IMR-90 (cell line): ENCODE measurements around the gene CPLX3. TPM values are rescaled to one million over a fixed set of nuclear protein-coding genes. Genes with fewer than 3 reads are reported as not detected.

ENCODE experiments used
- ATAC-seq: fragments of 200-7000 bp; cut with Tn5 transposase; 2 replicates; pipeline ENCODE4 v1.9.1; 2020; ENCODE audit warnings: low read depth, mild to moderate bottlenecking, moderate library complexity
- BruUV-seq: library from RNA; stranded (reverse); fragments of 400-500 nt; replicated peaks from 2 replicates; lab custom pipeline; 2021; lab: Mats Ljungman, UMichigan
- CTCF ChIA-PET: fragments of 300-600 bp; formaldehyde crosslinking; extraction: SDS; loops from one replicate; lab custom pipeline; 2021; ENCODE audit warnings: antibody characterized with exemption; lab: Yijun Ruan, JAX
- POLR2A ChIA-PET: fragments of 300-600 bp; sonication (Branson Sonifier 250); formaldehyde crosslinking; loops from one replicate; lab custom pipeline; 2022; ENCODE audit warnings: antibody characterized with exemption; ENCODE audit not compliant: unreplicated experiment; lab: Charles Lee
- DNase-seq: peaks from one replicate; pipeline ENCODE4 v3.0.0; 2013
- H2AFZ ChIP-seq: replicated peaks from 2 replicates; pipeline ENCODE3; 2013; ENCODE audit warnings: low read length, mild to moderate bottlenecking; ENCODE audit not compliant: poor library complexity
- H2AK5ac ChIP-seq: 2 replicates; pipeline ENCODE4 v1.6.1; 2013; ENCODE audit warnings: low read depth, low read length, inconsistent platforms
- H2AK9ac ChIP-seq: replicated peaks from 2 replicates; pipeline ENCODE3; 2013; ENCODE audit warnings: mild to moderate bottlenecking, low read depth, low read length, moderate library complexity; ENCODE audit not compliant: poor library complexity
- H2BK120ac ChIP-seq: 2 replicates; pipeline ENCODE4 v1.6.1; 2013; ENCODE audit warnings: low read depth, low read length, inconsistent platforms
- H2BK15ac ChIP-seq: 3 replicates; pipeline ENCODE4 v1.6.1; 2013; ENCODE audit warnings: low read depth, low read length, inconsistent platforms
- H2BK20ac ChIP-seq: 2 replicates; pipeline ENCODE4 v1.6.1; 2013; ENCODE audit warnings: low read depth, mild to moderate bottlenecking, inconsistent platforms, low read length, moderate library complexity
- H2BK5ac ChIP-seq: 2 replicates; pipeline ENCODE4 v1.6.1; 2013; ENCODE audit warnings: mild to moderate bottlenecking, low read depth, low read length, inconsistent platforms; ENCODE audit not compliant: poor library complexity, severe bottlenecking
- H3K14ac ChIP-seq: replicated peaks from 2 replicates; pipeline ENCODE4 v1.6.1; 2013; ENCODE audit warnings: low read depth, low read length, inconsistent platforms
- H3K18ac ChIP-seq: 2 replicates; pipeline ENCODE4 v1.6.1; 2013; ENCODE audit warnings: low read depth, low read length, control low read depth
- H3K23ac ChIP-seq: 2 replicates; pipeline ENCODE4 v1.6.1; 2013; ENCODE audit warnings: low read depth, low read length, inconsistent platforms
- H3K27ac ChIP-seq: 2 replicates; pipeline ENCODE4 v1.5.1; 2013; ENCODE audit warnings: mild to moderate bottlenecking, control low read depth, low read length; ENCODE audit not compliant: insufficient read depth
- H3K27me3 ChIP-seq: 2 replicates; pipeline ENCODE4 v1.6.1; 2013; ENCODE audit warnings: low read length; ENCODE audit not compliant: control insufficient read depth, insufficient read depth
- H3K36me3 ChIP-seq: 2 replicates; pipeline ENCODE4 v1.6.1; 2013; ENCODE audit warnings: low read length, mixed read lengths; ENCODE audit not compliant: control insufficient read depth, insufficient read depth
- H3K4ac ChIP-seq: 2 replicates; pipeline ENCODE4 v1.6.1; 2013; ENCODE audit warnings: low read depth, low read length, inconsistent platforms
- H3K4me1 ChIP-seq: 2 replicates; pipeline ENCODE4 v1.6.1; 2013; ENCODE audit warnings: low read length, mixed read lengths; ENCODE audit not compliant: control insufficient read depth, insufficient read depth
- H3K4me2 ChIP-seq: 2 replicates; pipeline ENCODE4 v1.6.1; 2013; ENCODE audit warnings: low read depth, mild to moderate bottlenecking, control low read depth, low read length, moderate library complexity
- H3K4me3 ChIP-seq: 2 replicates; pipeline ENCODE4 v1.5.1; 2013; ENCODE audit warnings: low read depth, mild to moderate bottlenecking, control low read depth, low read length, moderate library complexity; ENCODE audit not compliant: insufficient read depth
- H3K56ac ChIP-seq: 2 replicates; pipeline ENCODE4 v1.6.1; 2013; ENCODE audit warnings: low read length, inconsistent platforms; ENCODE audit not compliant: insufficient read depth; ENCODE audit errors: extremely low read depth
- H3K79me1 ChIP-seq, 2 experiments: 2 replicates each; pipeline ENCODE4 v1.6.1; 2013; ENCODE audit warnings: low read length in 2 of 2, inconsistent platforms in 1 of 2, low read depth in 1 of 2
- H3K9ac ChIP-seq: 2 replicates; pipeline ENCODE4 v1.6.1; 2013; ENCODE audit warnings: low read depth, low read length, control low read depth
- H3K9me1 ChIP-seq: 2 replicates; pipeline ENCODE4 v1.6.1; 2013; ENCODE audit warnings: low read length, inconsistent platforms; ENCODE audit not compliant: insufficient read depth
- H3K9me3 ChIP-seq: 2 replicates; pipeline ENCODE4 v1.6.1; 2013; ENCODE audit warnings: low read length; ENCODE audit not compliant: control insufficient read depth, insufficient read depth
- H4K20me1 ChIP-seq: 2 replicates; pipeline ENCODE4 v1.6.1; 2013; ENCODE audit warnings: low read length, inconsistent platforms; ENCODE audit not compliant: insufficient read depth
- H4K5ac ChIP-seq: 2 replicates; pipeline ENCODE4 v1.6.1; 2013; ENCODE audit warnings: mild to moderate bottlenecking, low read depth, low read length, control low read depth
- H4K8ac ChIP-seq, 2 experiments: 2 replicates each; pipeline ENCODE4 v1.6.1; 2013; ENCODE audit warnings: low read depth in 2 of 2, low read length in 2 of 2, control low read depth in 1 of 2, inconsistent platforms in 1 of 2
- H4K91ac ChIP-seq: 2 replicates; pipeline ENCODE4 v1.6.1; 2013; ENCODE audit warnings: low read depth, low read length, inconsistent platforms; ENCODE audit not compliant: insufficient read depth
- BHLHE40 ChIP-seq: fragments of 150-350 bp; IDR thresholded peaks from 2 replicates; pipeline ENCODE4 v1.6.1; 2016; ENCODE audit warnings: mild to moderate bottlenecking, low read depth, low read length
- CEBPB ChIP-seq: IDR thresholded peaks from 2 replicates; pipeline ENCODE4 v1.6.1; 2012; ENCODE audit warnings: low read depth, low read length, improper control_type of control experiment
- CHD1 ChIP-seq: IDR thresholded peaks from 2 replicates; pipeline ENCODE4 v1.6.1; 2012; ENCODE audit warnings: low read depth, low read length, improper control_type of control experiment
- FOS ChIP-seq: fragments of 150-350 bp; IDR thresholded peaks from 2 replicates; pipeline ENCODE4 v1.6.1; 2016; ENCODE audit warnings: low read depth, low read length
- MAFK ChIP-seq: IDR thresholded peaks from 2 replicates; pipeline ENCODE4 v1.6.1; 2012; ENCODE audit warnings: low read depth, low read length, improper control_type of control experiment
- MAZ ChIP-seq: IDR thresholded peaks from 2 replicates; pipeline ENCODE4 v1.6.1; 2012; ENCODE audit warnings: low read depth, mild to moderate bottlenecking, low read length, improper control_type of control experiment, moderate library complexity, borderline replicate concordance
- MXI1 ChIP-seq: IDR thresholded peaks from 2 replicates; pipeline ENCODE4 v1.6.1; 2012; ENCODE audit warnings: low read depth, mild to moderate bottlenecking, low read length, moderate library complexity, borderline replicate concordance
- NFE2L2 ChIP-seq: fragments of 150-350 bp; IDR thresholded peaks from 2 replicates; pipeline ENCODE4 v1.6.1; 2016; ENCODE audit warnings: low read depth, mild to moderate bottlenecking, low read length
- POLR2A ChIP-seq: IDR thresholded peaks from 2 replicates; pipeline ENCODE4 v1.6.1; 2012; ENCODE audit warnings: mild to moderate bottlenecking, low read depth, low read length
- RFX5 ChIP-seq: IDR thresholded peaks from 2 replicates; pipeline ENCODE4 v1.8.0; 2012; ENCODE audit warnings: low read depth, mild to moderate bottlenecking, low read length, moderate library complexity
- SMC3 ChIP-seq: fragments of 150-350 bp; IDR thresholded peaks from 2 replicates; pipeline ENCODE4 v1.6.1; 2016; ENCODE audit warnings: low read depth, mild to moderate bottlenecking, antibody characterized with exemption, low read length, moderate library complexity
- WGBS, 2 experiments: methylation state at CpG; one replicate each; pipeline versions ENCODE4 v1.1.5 to v1.1.7; 2013; ENCODE audit warnings: missing lambda C conversion rate in 2 of 2; ENCODE audit not compliant: insufficient read length in 1 of 2; ENCODE audit errors: extremely low coverage in 2 of 2; 5-methylcytosine and 5-hydroxymethylcytosine counted together
- dilution Hi-C: fragments of 300-500 bp; cut with HindIII; formaldehyde crosslinking; loops from one replicate; pipeline ENCODE4 v1.14.3; 2018; ENCODE audit warnings: low sequenced_read_pairs; ENCODE audit not compliant: unreplicated experiment
- in situ Hi-C: fragments of 300-500 bp; cut with MboI; formaldehyde crosslinking; loops from 3 replicates; pipeline ENCODE4 v1.14.3; 2019; ENCODE audit warnings: low sequenced_read_pairs, inconsistent platforms, mixed read lengths
- intact Hi-C: fragments of 100-400 bp; cut with micrococcal nuclease; formaldehyde crosslinking; loops from 2 replicates; pipeline ENCODE4 v1.10.0; 2022
- polyA plus RNA-seq, 3 experiments: library from polyadenylated mRNA; depleted of rRNA; stranded (reverse); fragments of >200 nt; gene quantifications; 2 replicates each; pipeline ENCODE4 v1.2.3, GENCODE V29; 2012; ENCODE audit warnings: low replicate concordance in 1 of 3
- total RNA-seq: library from RNA; depleted of rRNA; stranded (reverse); fragments of >200 nt; gene quantifications from 2 replicates; pipeline ENCODE4 v1.2.3, GENCODE V29; 2012
- TF ChIP-seq, protein P1 (sequence below): fragments of 150-350 bp; IDR thresholded peaks from 2 replicates; pipeline ENCODE4 v1.6.1; 2017; ENCODE audit warnings: mild to moderate bottlenecking, antibody characterized with exemption, low read length, low read depth
- TF ChIP-seq, protein P2 (sequence below): conservative IDR thresholded peaks from 2 replicates; pipeline ENCODE4 v1.5.1; 2012; ENCODE audit warnings: mild to moderate bottlenecking, low read depth, low read length, improper control_type of control experiment

CPLX3 gene
- total and polyA plus RNA-seq, 2 of the 4 experiments (the other 2 are of a cell fraction): not detected

GRCh38 chr15:74827614-74828013 lies 1.2 kb downstream of the CPLX3 start:
- H3K79me1 ChIP-seq: no peaks in the 10 kb centered on the region
- no peak overlapping the region for H3K27ac ChIP-seq
- no peak overlapping the region for H2AK9ac ChIP-seq
- no peak overlapping the region for H3K18ac ChIP-seq
- DNase-seq (no peak), ATAC-seq (no peak)
- no peak overlapping the region for H3K4me2 ChIP-seq
- no peaks in the 10 kb centered on the region for H3K9me1 ChIP-seq
- H3K27me3 ChIP-seq: peaks cover 54% of the 10 kb centered on the region
- H3K9ac ChIP-seq: no peak overlapping the region
- H2BK15ac ChIP-seq: no peak overlapping the region
- ChIA-PET CTCF (no interaction called here), POLR2A (no interaction called here)
- no peak overlapping the region for H3K4me3 ChIP-seq
- H3K14ac ChIP-seq: no peak overlapping the region
- TF ChIP-seq POLR2A: no peak
- TF ChIP-seq BHLHE40: no peak
- TF ChIP-seq MAZ: no peak
- TF ChIP-seq, protein P1, sequence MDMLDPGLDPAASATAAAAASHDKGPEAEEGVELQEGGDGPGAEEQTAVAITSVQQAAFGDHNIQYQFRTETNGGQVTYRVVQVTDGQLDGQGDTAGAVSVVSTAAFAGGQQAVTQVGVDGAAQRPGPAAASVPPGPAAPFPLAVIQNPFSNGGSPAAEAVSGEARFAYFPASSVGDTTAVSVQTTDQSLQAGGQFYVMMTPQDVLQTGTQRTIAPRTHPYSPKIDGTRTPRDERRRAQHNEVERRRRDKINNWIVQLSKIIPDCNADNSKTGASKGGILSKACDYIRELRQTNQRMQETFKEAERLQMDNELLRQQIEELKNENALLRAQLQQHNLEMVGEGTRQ: no peak
- no peak for TF ChIP-seq CHD1
- TF ChIP-seq MXI1: no peak
- TF ChIP-seq SMC3: no peak
- TF ChIP-seq NFE2L2: no peak
- no peak for TF ChIP-seq FOS
- TF ChIP-seq MAFK: no peak
- no peak for TF ChIP-seq RFX5
- no peak for TF ChIP-seq CEBPB
- TF ChIP-seq, protein P2, sequence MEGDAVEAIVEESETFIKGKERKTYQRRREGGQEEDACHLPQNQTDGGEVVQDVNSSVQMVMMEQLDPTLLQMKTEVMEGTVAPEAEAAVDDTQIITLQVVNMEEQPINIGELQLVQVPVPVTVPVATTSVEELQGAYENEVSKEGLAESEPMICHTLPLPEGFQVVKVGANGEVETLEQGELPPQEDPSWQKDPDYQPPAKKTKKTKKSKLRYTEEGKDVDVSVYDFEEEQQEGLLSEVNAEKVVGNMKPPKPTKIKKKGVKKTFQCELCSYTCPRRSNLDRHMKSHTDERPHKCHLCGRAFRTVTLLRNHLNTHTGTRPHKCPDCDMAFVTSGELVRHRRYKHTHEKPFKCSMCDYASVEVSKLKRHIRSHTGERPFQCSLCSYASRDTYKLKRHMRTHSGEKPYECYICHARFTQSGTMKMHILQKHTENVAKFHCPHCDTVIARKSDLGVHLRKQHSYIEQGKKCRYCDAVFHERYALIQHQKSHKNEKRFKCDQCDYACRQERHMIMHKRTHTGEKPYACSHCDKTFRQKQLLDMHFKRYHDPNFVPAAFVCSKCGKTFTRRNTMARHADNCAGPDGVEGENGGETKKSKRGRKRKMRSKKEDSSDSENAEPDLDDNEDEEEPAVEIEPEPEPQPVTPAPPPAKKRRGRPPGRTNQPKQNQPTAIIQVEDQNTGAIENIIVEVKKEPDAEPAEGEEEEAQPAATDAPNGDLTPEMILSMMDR: no peak
- no peak overlapping the region for H4K91ac ChIP-seq
- H2AK5ac ChIP-seq: no peak overlapping the region
- H3K9me3 ChIP-seq: no peaks in the 10 kb centered on the region
- no peaks in the 10 kb centered on the region for H3K4me1 ChIP-seq
- H4K5ac ChIP-seq: no peak overlapping the region
- in situ Hi-C loops (no loop called here), intact Hi-C loops (no loop called here), dilution Hi-C loops (no loop called here)
- H3K4ac ChIP-seq: no peak overlapping the region
- H2AFZ ChIP-seq: no peak overlapping the region
- H2BK5ac ChIP-seq: no peak overlapping the region
- no peak overlapping the region for H3K56ac ChIP-seq
- H2BK120ac ChIP-seq: no peak overlapping the region
- H3K36me3 ChIP-seq: no peaks in the 10 kb centered on the region
- no peaks in the 10 kb centered on the region; the same call in 1 of the 2 replicates for H4K20me1 ChIP-seq
- BruUV-seq: no TSS peak
- no peak overlapping the region for H2BK20ac ChIP-seq
- no peak overlapping the region for H3K23ac ChIP-seq
- 63% methylated on average over 3 of the region's 5 CpGs; no CpG with 5 or more reads in 1 of the 2 experiments for WGBS, 2 experiments
- H4K8ac ChIP-seq: no peak overlapping the region
